Psoas muscle (tissue), 8 donors: Measurements from ENCODE around the gene GSTO1. TPM values are rescaled to one million over a fixed set of nuclear protein-coding genes. Genes with fewer than 3 reads are reported as not detected.

Source experiments
- ATAC-seq, 4 donors: fragments of 200-7000 bp; cut with Tn5 transposase; one replicate each; pipeline ENCODE4 v1.9.1; 2020; ENCODE audit warnings: moderate library complexity in 3 of 4, mild to moderate bottlenecking in 2 of 4
- DNase-seq, 2 donors: peaks; one replicate each; pipeline ENCODE4 v3.0.0-alpha.2; 2020
- H3K27ac ChIP-seq: fragments of 200-600 bp; one replicate; pipeline ENCODE4 v1.8.0; 2022
- H3K27me3 ChIP-seq, 3 donors: fragments of 200-600 bp in 1 of 3; one replicate each; pipeline versions ENCODE4 v1.6.1 to v1.8.0; 2013 to 2022; ENCODE audit warnings: low read length in 2 of 3, mild to moderate bottlenecking in 2 of 3, moderate library complexity in 1 of 3; ENCODE audit not compliant: insufficient read depth in 3 of 3
- H3K36me3 ChIP-seq, 2 donors: fragments of 200-600 bp in 1 of 2; one replicate each; pipeline versions ENCODE4 v1.6.1 to v1.8.0; 2013 to 2022; ENCODE audit warnings: low read depth in 1 of 2, mild to moderate bottlenecking in 1 of 2, moderate library complexity in 1 of 2; ENCODE audit not compliant: insufficient read depth in 1 of 2
- H3K4me1 ChIP-seq: fragments of 200-600 bp; one replicate; pipeline ENCODE4 v1.8.0; 2022
- H3K4me3 ChIP-seq: fragments of 200-600 bp; one replicate; pipeline ENCODE4 v1.8.0; 2022; ENCODE audit warnings: mild to moderate bottlenecking
- H3K9me3 ChIP-seq: fragments of 200-600 bp; one replicate; pipeline ENCODE4 v1.8.0; 2022
- CTCF ChIP-seq: fragments of 200-600 bp; IDR thresholded peaks from one replicate; pipeline ENCODE4 v1.8.0; 2022; ENCODE audit warnings: antibody characterized with exemption
- WGBS, 3 donors: extraction: QIAGEN DNeasy Blood & Tissue Kit; methylation state at CpG; one replicate each; pipeline versions ENCODE4 v1.1.6 to v1.1.7; 2013; 5-methylcytosine and 5-hydroxymethylcytosine counted together
- intact Hi-C, 2 donors: fragments of 100-400 bp; cut with DNase I; formaldehyde crosslinking; loops; one replicate each; pipeline versions ENCODE4 v1.11.0 to v1.14.2; 2022
- polyA plus RNA-seq, 3 donors: library from polyadenylated mRNA; stranded (reverse); fragments of 200-250 nt; gene quantifications; one replicate each; pipeline ENCODE4 v1.2.3, GENCODE V29; 2013
- total RNA-seq, 4 donors: library from RNA; stranded (reverse); fragmentation: NEBNext Ultra II Directional in 2 of 4; extraction: Animal tissue kit (Norgen Biotek cat#: 25700) in 2 of 4; gene quantifications; one replicate each; pipeline versions ENCODE4 v1.2.1 to v1.2.4, GENCODE V29; 2021 to 2023
- donor health status: healthy with polysubstance abuse.
- donor health status: DM: no; HTN: no; CAD: no; lungs with moderate emphysema.
- donor health status: Bipolar disorder and iron deficiency.
- donor health status: healthy.
- donor health status: DM: yes; HTN: yes; CAD: no.
- donor health status: DM: no; HTN: no; CAD: no.
- donor health status: DM: no; HTN: no; CAD: no.
- donor health status: DM: yes; HTN: yes; CAD: no.

GSTO1 gene
- total and polyA plus RNA-seq, 7 donors: 73.7 to 742 (median 120) TPM

GRCh38 chr10:104309980-104310978 is 55.6 kb downstream of the GSTO1 start:
- Histone ChIP-seq H3K4me1 (peaks cover 37% of the 10 kb centered on the region), H3K4me3 (no peak overlapping the region)
- intact Hi-C loops: loop anchor here in 1 of 2 donors (1.0 kb wide), 1 partner anchor 28 kb away; the partner anchor contains the start of gene ITPRIP

GRCh38 chr10:104311184-104311720 is 56.6 kb downstream of the GSTO1 start:
- ATAC-seq (no peak), DNase-seq (no peak)
- peaks cover 27% of the 10 kb centered on the region for H3K4me1 ChIP-seq
- H3K9me3 ChIP-seq: no peaks in the 10 kb centered on the region
- TF ChIP-seq CTCF: no peak
- intact Hi-C loops: no loop called here
- H3K36me3 ChIP-seq: peaks cover 9 to 33% of the 10 kb centered on the region in 2 donors
- H3K27me3 ChIP-seq: no peaks in the 10 kb centered on the region
- 83 to 88% (median 86%) methylated on average over 5 of the region's 5 CpGs for WGBS, 3 donors
- no peak overlapping the region for H3K4me3 ChIP-seq
- peak overlapping the region; percentile 83 for H3K27ac ChIP-seq

More at GRCh38 chr10:104309980-104310978, 55.6 kb downstream of the GSTO1 start:
- 37 to 49% (median 41%) methylated on average over 15 of the region's 15 CpGs for WGBS, 3 donors
- no peak for TF ChIP-seq CTCF
- Histone ChIP-seq H3K27me3 (no peaks in the 10 kb centered on the region), H3K27ac (peak overlapping the region; percentile 83), H3K9me3 (no peaks in the 10 kb centered on the region), H3K36me3 (peaks cover 7 to 29% of the 10 kb centered on the region in 2 donors)
- DNase-seq (peak; percentile 80 to 91), ATAC-seq (peak; percentile 86 to 89 (median 88))

- 88 to 90% (median 89%) methylated on average over 43 of the region's 43 CpGs for WGBS, 3 donors
- Histone ChIP-seq H3K4me3 (no peak overlapping the region), H3K36me3 (peaks cover 9 to 33% of the 10 kb centered on the region in 2 donors), H3K27ac (no peak overlapping the region), H3K9me3 (no peaks in the 10 kb centered on the region), H3K4me1 (peaks cover 25% of the 10 kb centered on the region), H3K27me3 (no peaks in the 10 kb centered on the region)
- DNase-seq: peak in 1 of 2 donors; percentile 43
- ATAC-seq: no peak
- intact Hi-C loops: no loop called here
- no peak for TF ChIP-seq CTCF
Measured at GRCh38 chr10:104314591-104315485, 60.1 kb downstream of the GSTO1 start.

- H3K27ac ChIP-seq: no peak overlapping the region
- TF ChIP-seq CTCF: no peak
- DNase-seq: peak in 1 of 2 donors; percentile 46
- H3K4me3 ChIP-seq: no peak overlapping the region
- intact Hi-C loops: no loop called here
- WGBS, 3 donors: 97 to 99% (median 98%) methylated on average over 21 to 22 of the region's 22 CpGs
- H3K4me1 ChIP-seq: peaks cover 23% of the 10 kb centered on the region
- H3K36me3 ChIP-seq: peaks cover 9 to 33% of the 10 kb centered on the region in 2 donors
- H3K9me3 ChIP-seq: no peaks in the 10 kb centered on the region
- ATAC-seq: no peak
- H3K27me3 ChIP-seq: no peaks in the 10 kb centered on the region
Measured at GRCh38 chr10:104315486-104315921, 60.8 kb downstream of the GSTO1 start.
